ENCODE data around the gene SEH1L.

GRCh38 chr18:12906119-12906518 is 41.7 kb upstream of the SEH1L start:
- no peak for TF ChIP-seq CTCF (conservative IDR thresholded peaks at IDR 0.05 in 1 of 2, IDR thresholded peaks at IDR 0.05 in 1 of 2; ENCODE audit: low read depth in 1 of 2, low read length in 2 of 2)
- TF ChIP-seq EZH2 (IDR thresholded peaks at IDR 0.05; ENCODE audit: low read length, missing control alignments) = no peak

Data from fibroblast of lung (primary cell).